ENCODE data around the gene PTCH2.

DNA sequence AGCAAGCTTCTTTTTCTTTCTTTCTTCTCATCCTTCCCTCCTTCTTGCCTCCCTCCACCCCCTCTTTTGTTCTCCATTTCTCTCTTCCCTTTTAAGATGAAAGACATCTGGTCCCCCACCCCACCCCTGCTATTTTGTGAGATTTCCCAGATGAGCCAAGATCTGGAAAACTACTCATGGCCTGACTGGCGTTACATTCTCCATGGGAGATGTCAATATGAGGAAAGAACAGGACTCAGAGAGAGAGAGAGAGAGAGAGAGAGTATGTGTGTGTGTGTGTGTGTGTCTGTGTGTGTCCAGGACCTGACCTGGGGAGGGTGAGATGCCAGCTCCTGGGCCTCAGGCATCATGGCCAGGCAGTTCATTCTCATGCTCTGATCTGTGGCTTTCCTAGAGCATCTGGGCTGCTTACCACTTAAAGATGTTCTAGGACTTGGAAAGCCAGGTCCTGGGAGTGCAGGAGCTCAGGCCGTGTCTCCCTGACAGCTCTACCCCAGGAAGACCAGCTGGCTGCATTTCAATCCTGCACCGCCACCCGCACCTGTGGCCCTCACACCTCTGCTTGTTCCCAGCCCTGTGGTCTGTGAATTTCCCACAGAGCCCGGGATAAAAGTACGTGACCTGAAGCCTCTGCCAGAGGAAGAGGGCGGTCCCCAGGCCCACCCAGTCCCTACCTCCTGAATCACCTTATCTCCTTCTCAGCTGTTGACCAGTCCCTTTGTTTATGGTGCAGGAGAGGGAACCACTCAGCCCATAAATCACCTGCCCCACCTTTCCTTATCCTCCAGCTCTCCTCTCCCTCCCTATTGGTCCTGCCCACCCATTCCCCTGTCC, 51.9 kb downstream of the PTCH2 start:
- TF ChIP-seq, protein P1, sequence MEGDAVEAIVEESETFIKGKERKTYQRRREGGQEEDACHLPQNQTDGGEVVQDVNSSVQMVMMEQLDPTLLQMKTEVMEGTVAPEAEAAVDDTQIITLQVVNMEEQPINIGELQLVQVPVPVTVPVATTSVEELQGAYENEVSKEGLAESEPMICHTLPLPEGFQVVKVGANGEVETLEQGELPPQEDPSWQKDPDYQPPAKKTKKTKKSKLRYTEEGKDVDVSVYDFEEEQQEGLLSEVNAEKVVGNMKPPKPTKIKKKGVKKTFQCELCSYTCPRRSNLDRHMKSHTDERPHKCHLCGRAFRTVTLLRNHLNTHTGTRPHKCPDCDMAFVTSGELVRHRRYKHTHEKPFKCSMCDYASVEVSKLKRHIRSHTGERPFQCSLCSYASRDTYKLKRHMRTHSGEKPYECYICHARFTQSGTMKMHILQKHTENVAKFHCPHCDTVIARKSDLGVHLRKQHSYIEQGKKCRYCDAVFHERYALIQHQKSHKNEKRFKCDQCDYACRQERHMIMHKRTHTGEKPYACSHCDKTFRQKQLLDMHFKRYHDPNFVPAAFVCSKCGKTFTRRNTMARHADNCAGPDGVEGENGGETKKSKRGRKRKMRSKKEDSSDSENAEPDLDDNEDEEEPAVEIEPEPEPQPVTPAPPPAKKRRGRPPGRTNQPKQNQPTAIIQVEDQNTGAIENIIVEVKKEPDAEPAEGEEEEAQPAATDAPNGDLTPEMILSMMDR (IDR thresholded peaks at IDR 0.05; ENCODE audit: low read length), result no peak
- TF ChIP-seq EZH2 (IDR thresholded peaks at IDR 0.05; ENCODE audit: borderline replicate concordance, low read length), result no peak
